K562 (cell line): ENCODE measurements around the gene FAM98C. TPM values are rescaled to one million over a fixed set of nuclear protein-coding genes. Genes with fewer than 3 reads are reported as not detected.

Experiments
- BDP1 ChIP-seq: IDR thresholded peaks from 3 replicates; pipeline ENCODE4 v1.6.1; 2011; ENCODE audit not compliant: insufficient read length, insufficient read depth
- CBX8 ChIP-seq: fragments of 200-600 bp; sonication (generic); IDR thresholded peaks from 2 replicates; pipeline ENCODE4 v1.6.1; 2012; ENCODE audit warnings: borderline replicate concordance, mixed run types, low read depth, mild to moderate bottlenecking, moderate library complexity, mixed read lengths, low read length, control low read depth, inconsistent platforms; ENCODE audit not compliant: poor library complexity, severe bottlenecking; ENCODE audit errors: extremely low read depth
- CREB3 ChIP-seq: fragments of 450-650 bp; conservative IDR thresholded peaks from 2 replicates; pipeline ENCODE4 v1.6.1; 2016; ENCODE audit warnings: missing genetic modification characterization, low read depth, mild to moderate bottlenecking, missing compliant biosample characterization, moderate library complexity
- DACH1 ChIP-seq: fragments of 450-650 bp; IDR thresholded peaks from 2 replicates; pipeline ENCODE4 v1.6.1; 2018; ENCODE audit not compliant: partially characterized antibody
- EZH2 ChIP-seq: IDR thresholded peaks from 2 replicates; pipeline ENCODE4 v1.6.1; 2012; ENCODE audit warnings: low read depth, mild to moderate bottlenecking, inconsistent platforms, low read length, borderline replicate concordance
- FOXO4 ChIP-seq: fragments of 450-650 bp; formaldehyde crosslinking; IDR thresholded peaks from 2 replicates; pipeline ENCODE4 v1.4.0; 2020; ENCODE audit warnings: mild to moderate bottlenecking, moderate library complexity
- GTF2E2 ChIP-seq: fragments of 200-800 bp; sonication (Bioruptor generic); IDR thresholded peaks from 2 replicates; pipeline ENCODE4 v1.6.1; 2016; ENCODE audit warnings: missing genetic modification characterization, missing compliant biosample characterization
- HMGXB4 ChIP-seq: sonication (generic); formaldehyde crosslinking; IDR thresholded peaks from 2 replicates; pipeline ENCODE4 v1.8.1; 2023; ENCODE audit warnings: mild to moderate bottlenecking, missing genetic modification reagents
- HNRNPL ChIP-seq: fragments of 200-400 bp; formaldehyde crosslinking; IDR thresholded peaks from 2 replicates; pipeline ENCODE4 v1.6.1; 2017; ENCODE audit warnings: low read depth, mild to moderate bottlenecking, low read length
- KLF10 ChIP-seq: fragments of 250-450 bp; sonication (Bioruptor Pico); IDR thresholded peaks from 2 replicates; pipeline ENCODE4 v1.6.1; 2021; ENCODE audit warnings: matching md5 sums
- MAZ ChIP-seq, 2 experiments: fragments of 450-650 bp in 1 of 2; sonication (generic) in 1 of 2; formaldehyde crosslinking; IDR thresholded peaks in 1 of 2; conservative IDR thresholded peaks in 1 of 2; 2 replicates each; pipeline versions ENCODE4 v1.4.0 to v1.5.0; 2020; ENCODE audit warnings: mild to moderate bottlenecking in 1 of 2, missing genetic modification reagents in 1 of 2
- MCM2 ChIP-seq: fragments of 450-650 bp; IDR thresholded peaks from 2 replicates; pipeline ENCODE4 v1.6.1; 2017; ENCODE audit warnings: low read depth, mild to moderate bottlenecking
- MTA3 ChIP-seq: fragments of 450-650 bp; formaldehyde crosslinking; IDR thresholded peaks from 2 replicates; pipeline ENCODE4 v1.6.1; 2017; ENCODE audit warnings: mild to moderate bottlenecking, borderline replicate concordance
- ZKSCAN1 ChIP-seq: fragments of 150-350 bp; IDR thresholded peaks from 2 replicates; pipeline ENCODE4 v1.6.1; 2016; ENCODE audit warnings: low read depth, low read length
- ZNF518B ChIP-seq: fragments of 250-450 bp; sonication (Bioruptor Pico); IDR thresholded peaks from 2 replicates; pipeline ENCODE4 v1.5.0; 2021; ENCODE audit warnings: mild to moderate bottlenecking, moderate library complexity
- ZNF57 ChIP-seq: fragments of 450-650 bp; formaldehyde crosslinking; IDR thresholded peaks from 2 replicates; pipeline ENCODE4 v1.4.0; 2020; ENCODE audit warnings: mild to moderate bottlenecking, moderate library complexity
- ZNF589 ChIP-seq: fragments of 200-800 bp; sonication (Bioruptor generic); IDR thresholded peaks from 2 replicates; pipeline ENCODE4 v1.6.1; 2016; ENCODE audit warnings: low read depth, missing genetic modification characterization, missing compliant biosample characterization
- ZNF79 ChIP-seq: fragments of 250-450 bp; sonication (Bioruptor Pico); IDR thresholded peaks from 2 replicates; pipeline ENCODE4 v1.4.0; 2020; ENCODE audit warnings: low read depth, mild to moderate bottlenecking, moderate library complexity
- polyA plus RNA-seq, 8 experiments: library from polyadenylated mRNA; depleted of rRNA in 4 of 8; stranded (reverse) in 5 of 8; unstranded in 3 of 8; fragments of >200 nt; fragmentation: Nextera tagmentation in 2 of 8; fragmentation: Illumina TruSeq in 1 of 8; extraction: Ambion mirVana in 2 of 8; extraction: Trizol in 1 of 8; gene quantifications; 2 replicates each; pipeline versions ENCODE4 v1.2.1 to v1.2.3, GENCODE V29; 2011 to 2014; ENCODE audit warnings: inconsistent platforms in 1 of 8, missing spikeins in 1 of 8
- total RNA-seq, 7 experiments: library from RNA; depleted of rRNA in 6 of 7; stranded (reverse); fragments of >200 nt in 6 of 7; fragmentation: Illumina TruSeq in 2 of 7; extraction: Trizol in 2 of 7; gene quantifications; 2 replicates each; pipeline versions ENCODE4 v1.2.1 to v1.2.3, GENCODE V29; 2011 to 2021; ENCODE audit warnings: low replicate concordance in 1 of 7

The FAM98C gene
- total and polyA plus RNA-seq, 9 of the 15 experiments (the other 6 are each of a cell fraction or from before 2014, with no cell fraction given), result 1.7 to 43.8 (median 13.7) TPM

- TF ChIP-seq FOXO4 (CRISPR knock-in tag), result no peak
- TF ChIP-seq MCM2, result no peak
- TF ChIP-seq EZH2, result no peak
- no peak for TF ChIP-seq KLF10 (CRISPR knock-in tag)
- TF ChIP-seq MAZ (CRISPR knock-in tag; conservative IDR thresholded peaks at IDR 0.05 in 1 of 2, IDR thresholded peaks at IDR 0.05 in 1 of 2), result peak; percentile 62 to 81; a peak in 3 of 4 replicates
- TF ChIP-seq HNRNPL, result no peak
- no peak for TF ChIP-seq CBX8
- TF ChIP-seq ZNF79 (CRISPR knock-in tag), result no peak
- TF ChIP-seq CREB3 (tag), result no peak; the same call in 1 of the 2 replicates
- TF ChIP-seq HMGXB4, result peak; percentile 72; the same call in 1 of the 2 replicates
- TF ChIP-seq DACH1, result peak; percentile 70
- TF ChIP-seq MTA3, result peak; percentile 87
- 0 out of 2 replicates have a peak, but pooled peaks have one; percentile 34 for TF ChIP-seq ZNF589
- TF ChIP-seq ZNF57 (CRISPR knock-in tag), result no peak
- peak; percentile 43 for TF ChIP-seq ZKSCAN1
- TF ChIP-seq ZNF518B, result no peak
- peak; percentile 90; the same call in 1 of the 2 replicates for TF ChIP-seq GTF2E2 (tag)
- TF ChIP-seq BDP1, result no peak
Observed at GRCh38 chr19:38374332-38375097, 28.4 kb upstream of the FAM98C start, which contains the start of gene PSMD8 (continued).
